Measurements from ENCODE around the gene CCR7. TPM values are rescaled to one million over a fixed set of nuclear protein-coding genes. Genes with fewer than 3 reads are reported as not detected.

CCR7 gene
- total and polyA plus RNA-seq, 2 donors (not counting 1 experiment from before 2014, with no cell fraction given): 116 to 481 TPM

GRCh38 chr17:40539711-40540411 lies 25.4 kb downstream of the CCR7 start:
- Histone ChIP-seq H3K27me3 (replicated peaks in 1 of 4; ENCODE audit: control extremely low read depth in 1 of 4, control insufficient read depth in 3 of 4, insufficient read depth in 4 of 4, low read length in 3 of 4) (no peaks in the 10 kb centered on the region), H3K79me2 (ENCODE audit: control insufficient read depth, insufficient read depth, low read length) (no peaks in the 10 kb centered on the region), H3K36me3 (replicated peaks in 1 of 2; ENCODE audit: control extremely low read depth in 1 of 2, control insufficient read depth in 1 of 2, extremely low read depth in 1 of 2, insufficient read depth in 2 of 2, low read length in 1 of 2) (no peaks in the 10 kb centered on the region), H2AFZ (ENCODE audit: insufficient read depth, low read depth, low read length, poor library complexity, severe bottlenecking) (no peak overlapping the region), H3K4me3 (ENCODE audit: control extremely low read depth in 1 of 5, extremely low read depth in 1 of 5, insufficient read depth in 1 of 5, low read depth in 2 of 5, low read length in 4 of 5) (no peak overlapping the region), H3K4me2 (replicated peaks; ENCODE audit: low read depth, low read length, poor library complexity, severe bottlenecking) (no peak overlapping the region), H3K9ac (ENCODE audit: low read length) (no peak overlapping the region), H3K27ac (ENCODE audit: low read length in 2 of 2) (no peak overlapping the region), H3K9me3 (ENCODE audit: control extremely low read depth in 1 of 3, control insufficient read depth in 2 of 3, insufficient read depth in 1 of 3, low read length in 2 of 3) (no peaks in the 10 kb centered on the region), H3K4me1 (ENCODE audit: control insufficient read depth in 2 of 2, insufficient read depth in 2 of 2, low read length in 2 of 2) (peaks cover 36 to 66% of the 10 kb centered on the region in 2 donors), H4K20me1 (ENCODE audit: control insufficient read depth, insufficient read depth, low read length, poor library complexity, severe bottlenecking) (no peaks in the 10 kb centered on the region)
- TF ChIP-seq EZH2 (IDR thresholded peaks at IDR 0.05; ENCODE audit: borderline replicate concordance, insufficient read depth, low read depth, low read length, poor library complexity, severe bottlenecking): no peak
- no peak for TF ChIP-seq CTCF (IDR thresholded peaks at IDR 0.05)
- ChIA-PET CTCF (interaction anchor here (0.8 to 15.0 kb wide), 9 partner anchors 8 to 1110 kb away, joined by 3 to 329 read pairs (median 3); no protein-coding TSS in a partner anchor), POLR2A (interaction anchor here (0.5 to 0.7 kb wide), 2 partner anchors 88 to 1164 kb away, joined by 7 to 12 read pairs; no protein-coding TSS in a partner anchor)
- WGBS (ENCODE audit: insufficient coverage): 87% methylated on average over 7 of the region's 9 CpGs
- ATAC-seq (ENCODE audit: low read depth) (no peak), DNase-seq (peak; percentile 15)
- peak overlapping the region; percentile 89 for H3K27ac Mint-ChIP-seq
- no peaks in the 10 kb centered on the region for H3K27me3 Mint-ChIP-seq
- intact Hi-C loops (cut with micrococcal nuclease): no loop called here
- H3K4me3 Mint-ChIP-seq: no peak overlapping the region
- H3K9me3 Mint-ChIP-seq (ENCODE audit: insufficient read depth): no peaks in the 10 kb centered on the region
- H3K4me1 Mint-ChIP-seq: peaks cover 66% of the 10 kb centered on the region
